Measurements from ENCODE around the gene SLC4A9. TPM values are rescaled to one million over a fixed set of nuclear protein-coding genes. Genes with fewer than 3 reads are reported as not detected.

SLC4A9 gene
- total RNA-seq, 1 experiment from 2014 or later, result not detected

DNA sequence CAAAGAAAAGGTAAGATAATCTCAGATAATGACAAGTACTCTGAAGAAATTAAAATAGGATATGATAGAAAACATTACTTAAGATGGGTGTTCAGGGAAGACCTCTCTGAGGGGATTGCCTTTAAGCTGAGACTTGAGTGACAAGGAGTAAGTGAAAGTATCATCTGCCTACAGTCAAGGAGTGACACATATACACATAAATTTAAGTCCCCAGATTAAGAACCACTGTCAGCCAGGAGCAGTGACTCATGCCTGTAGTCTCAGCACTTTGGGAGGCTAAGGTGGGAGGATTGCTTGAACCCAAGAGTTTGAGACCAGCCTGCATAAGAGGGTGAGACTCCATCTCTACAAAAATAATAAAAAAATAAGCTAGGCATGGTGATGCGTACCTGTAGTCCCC is 22.0 kb downstream of the SLC4A9 start:
- no peak overlapping the region for H3K27ac ChIP-seq
- DNase-seq (ENCODE audit: low read depth in 1 of 2, low spot score in 2 of 2), result no peak
- no peaks in the 10 kb centered on the region for H3K27me3 ChIP-seq (replicated peaks)
- H3K4me1 ChIP-seq (replicated peaks), result no peaks in the 10 kb centered on the region
- no peak overlapping the region for H3K4me3 ChIP-seq
- no peaks in the 10 kb centered on the region for H3K9me3 ChIP-seq (replicated peaks)
- H3K36me3 ChIP-seq, result no peaks in the 10 kb centered on the region

DNA sequence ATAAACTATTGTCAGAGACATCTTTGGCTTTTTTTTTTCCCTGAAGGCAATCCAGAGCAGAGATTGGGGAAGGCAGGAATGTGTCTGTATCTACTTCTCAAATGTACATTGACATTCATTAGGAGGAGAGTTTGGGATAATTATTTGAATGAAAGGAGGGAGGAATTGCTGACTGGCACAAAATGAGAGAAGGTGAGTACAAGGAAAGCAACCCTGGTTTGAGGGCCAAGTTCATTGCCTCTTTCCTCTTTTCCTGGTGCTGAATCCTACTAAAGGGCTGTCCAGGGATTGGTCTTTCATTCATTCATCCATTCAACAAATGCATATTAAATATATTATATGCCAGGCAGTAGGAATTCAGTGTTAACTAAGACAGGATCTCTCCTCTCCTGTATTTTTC is 22.9 kb downstream of the SLC4A9 start:
- no peak for DNase-seq (ENCODE audit: low read depth in 1 of 2, low spot score in 2 of 2)
- no peak overlapping the region for H3K4me3 ChIP-seq
- H3K9me3 ChIP-seq (replicated peaks), result no peaks in the 10 kb centered on the region
- no peaks in the 10 kb centered on the region for H3K4me1 ChIP-seq (replicated peaks)
- no peak overlapping the region for H3K27ac ChIP-seq
- H3K36me3 ChIP-seq, result no peaks in the 10 kb centered on the region
- H3K27me3 ChIP-seq (replicated peaks), result no peaks in the 10 kb centered on the region

DNA sequence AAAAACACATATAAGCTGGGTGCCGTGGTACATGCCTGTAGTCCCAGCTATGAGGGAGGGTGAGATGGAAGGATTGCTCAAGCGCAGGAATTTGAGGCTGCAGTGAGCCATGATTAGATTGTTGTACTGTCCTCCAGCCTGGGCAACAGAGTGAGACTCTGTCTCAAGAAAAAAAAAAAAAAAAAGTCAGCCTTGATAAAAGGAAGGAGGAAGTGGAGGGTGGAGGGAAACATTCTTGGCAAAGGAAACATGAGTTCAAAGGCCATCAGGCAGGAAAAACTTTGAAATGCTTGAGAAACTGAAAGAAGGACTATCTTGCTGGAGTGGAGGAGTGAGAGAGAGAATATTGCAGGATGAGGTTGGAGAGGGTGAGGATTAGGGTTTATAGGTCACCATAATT is 23.3 kb downstream of the SLC4A9 start:
- Histone ChIP-seq H3K27me3 (replicated peaks) (no peaks in the 10 kb centered on the region), H3K9me3 (replicated peaks) (no peaks in the 10 kb centered on the region), H3K4me1 (replicated peaks) (no peaks in the 10 kb centered on the region), H3K27ac (no peak overlapping the region), H3K4me3 (no peak overlapping the region), H3K36me3 (no peaks in the 10 kb centered on the region)
- no peak for DNase-seq (ENCODE audit: low read depth in 1 of 2, low spot score in 2 of 2)

DNA sequence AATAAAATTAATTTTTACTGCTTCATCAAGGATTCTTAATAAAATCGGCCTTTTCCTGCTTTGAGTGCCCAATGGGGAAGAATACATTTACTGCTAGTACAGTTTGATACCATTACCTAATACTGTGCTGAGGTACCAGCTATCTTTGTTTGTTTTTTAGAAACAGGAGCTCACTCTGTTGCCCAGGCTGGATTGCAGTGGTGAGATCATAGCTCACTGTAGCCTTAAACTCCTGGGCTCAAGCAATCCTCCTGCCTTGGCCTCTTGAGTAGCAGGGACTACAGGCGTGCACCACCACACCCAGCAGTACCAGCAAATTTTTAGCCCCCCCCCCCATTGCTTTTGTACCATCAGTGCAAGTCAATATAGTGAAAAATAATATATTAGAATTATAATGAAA is 28.1 kb downstream of the SLC4A9 start:
- H3K4me1 ChIP-seq (replicated peaks), result no peaks in the 10 kb centered on the region
- no peak overlapping the region for H3K27ac ChIP-seq
- no peaks in the 10 kb centered on the region for H3K36me3 ChIP-seq
- H3K27me3 ChIP-seq (replicated peaks), result no peaks in the 10 kb centered on the region
- no peak overlapping the region for H3K4me3 ChIP-seq
- no peaks in the 10 kb centered on the region for H3K9me3 ChIP-seq (replicated peaks)
- DNase-seq (ENCODE audit: low read depth in 1 of 2, low spot score in 2 of 2), result peak in 1 of 2 experiments; percentile 5

DNA sequence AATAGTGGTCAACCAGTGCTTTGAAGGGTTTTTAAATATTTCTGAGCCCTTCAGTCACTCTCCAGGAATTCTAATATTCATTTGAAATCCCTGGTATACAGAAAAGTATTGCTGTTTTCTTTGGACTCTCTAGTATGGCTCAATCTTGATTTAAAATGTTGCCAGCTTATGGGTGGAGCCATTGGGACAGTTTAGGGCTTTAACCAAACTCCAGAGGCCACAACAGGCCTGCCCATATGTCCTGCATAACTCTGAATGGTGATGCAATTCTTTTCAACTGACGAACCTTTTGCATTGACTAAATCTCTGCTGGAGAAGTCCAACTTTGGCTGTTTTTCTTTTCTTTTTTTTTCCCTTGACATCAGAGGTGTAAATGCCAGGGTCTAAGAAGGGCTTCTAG is 31.3 kb downstream of the SLC4A9 start:
- Histone ChIP-seq H3K9me3 (replicated peaks) (no peaks in the 10 kb centered on the region), H3K27me3 (replicated peaks) (no peaks in the 10 kb centered on the region), H3K4me3 (no peak overlapping the region), H3K27ac (no peak overlapping the region), H3K36me3 (no peaks in the 10 kb centered on the region), H3K4me1 (replicated peaks) (no peaks in the 10 kb centered on the region)
- DNase-seq (ENCODE audit: low read depth in 1 of 2, low spot score in 2 of 2), result peak in 1 of 2 experiments; percentile 3

DNA sequence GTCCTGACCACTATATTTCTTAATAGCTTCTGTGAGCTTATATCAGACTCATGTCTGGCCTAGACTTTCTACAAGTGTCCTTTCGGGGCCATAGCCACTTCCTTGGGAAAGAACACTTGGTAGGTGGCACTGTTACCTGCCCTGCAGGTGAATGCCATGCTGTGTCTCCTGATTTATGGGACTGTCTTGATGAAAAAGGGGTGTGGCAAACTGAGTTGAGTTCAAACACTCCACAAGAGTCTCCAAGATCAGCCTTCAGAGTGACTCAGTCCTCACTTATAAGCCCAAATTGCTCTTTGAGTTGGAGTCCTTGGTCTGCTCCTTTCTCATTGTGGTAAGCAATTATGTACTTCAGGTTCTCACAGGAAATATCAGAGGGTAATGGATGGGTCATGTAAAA is 31.7 kb downstream of the SLC4A9 start:
- Histone ChIP-seq H3K4me1 (replicated peaks) (no peaks in the 10 kb centered on the region), H3K9me3 (replicated peaks) (no peaks in the 10 kb centered on the region)
- peak in 1 of 2 experiments; percentile 8 for DNase-seq (ENCODE audit: low read depth in 1 of 2, low spot score in 2 of 2)

DNA sequence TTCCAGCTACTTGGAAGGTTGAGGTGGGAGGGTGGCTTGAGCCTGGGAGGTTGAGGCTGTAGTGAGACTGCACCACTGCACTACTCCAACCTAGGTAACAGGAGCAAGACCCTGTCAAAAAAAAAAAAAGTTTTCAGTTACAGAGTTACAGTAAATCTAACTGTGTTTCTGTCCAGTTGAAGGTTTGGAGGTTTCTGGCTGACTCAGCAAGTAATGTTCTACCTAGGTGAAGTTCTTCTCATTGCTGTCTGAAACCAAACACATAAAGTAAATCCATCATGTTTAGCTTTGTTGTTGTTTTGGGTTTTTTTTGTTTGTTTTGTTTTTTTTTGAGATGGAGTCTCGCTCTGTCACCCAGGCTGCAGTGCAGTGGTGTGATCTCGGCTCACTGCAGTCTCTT is 33.7 kb downstream of the SLC4A9 start:
- H3K36me3 ChIP-seq, result no peaks in the 10 kb centered on the region
- no peak overlapping the region for H3K27ac ChIP-seq
- H3K4me3 ChIP-seq, result no peak overlapping the region
- H3K9me3 ChIP-seq (replicated peaks), result no peaks in the 10 kb centered on the region
- DNase-seq (ENCODE audit: low read depth in 1 of 2, low spot score in 2 of 2), result peak in 1 of 2 experiments; percentile 5
- H3K27me3 ChIP-seq (replicated peaks), result no peaks in the 10 kb centered on the region
- H3K4me1 ChIP-seq (replicated peaks), result no peaks in the 10 kb centered on the region

More for the DNA sequence above, 31.7 kb downstream of the SLC4A9 start:
- Histone ChIP-seq H3K4me3 (no peak overlapping the region), H3K27ac (no peak overlapping the region), H3K27me3 (replicated peaks) (no peaks in the 10 kb centered on the region), H3K36me3 (no peaks in the 10 kb centered on the region)

DNA sequence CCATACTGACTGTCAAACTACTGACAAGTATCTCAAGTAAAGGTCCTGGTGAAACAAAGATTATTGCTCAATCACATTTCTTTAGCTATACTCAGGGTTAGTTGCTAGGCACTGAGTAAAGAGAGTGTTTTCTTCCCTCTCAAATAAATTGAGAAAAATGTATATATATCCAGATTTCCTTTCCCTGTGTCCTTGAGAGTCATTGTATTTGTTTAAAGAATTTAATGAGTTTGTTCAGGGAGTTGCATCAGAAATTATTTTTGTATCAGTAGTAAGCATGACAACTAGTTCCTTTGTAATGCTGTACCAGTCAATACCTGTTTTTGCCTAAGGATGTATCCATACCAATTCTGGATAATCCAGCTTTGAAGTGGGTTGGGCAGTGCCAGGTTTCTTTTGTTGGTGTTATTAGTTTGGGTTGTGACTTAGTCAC is 38.4 kb downstream of the SLC4A9 start:
- Histone ChIP-seq H3K27ac (no peak overlapping the region), H3K9me3 (replicated peaks) (peaks cover 5% of the 10 kb centered on the region; the same call in 1 of the 2 replicates), H3K4me3 (no peak overlapping the region), H3K36me3 (peaks cover 7% of the 10 kb centered on the region), H3K27me3 (replicated peaks) (no peaks in the 10 kb centered on the region), H3K4me1 (replicated peaks) (peaks cover 10% of the 10 kb centered on the region)
- DNase-seq (ENCODE audit: low read depth in 1 of 2, low spot score in 2 of 2), result no peak

DNA sequence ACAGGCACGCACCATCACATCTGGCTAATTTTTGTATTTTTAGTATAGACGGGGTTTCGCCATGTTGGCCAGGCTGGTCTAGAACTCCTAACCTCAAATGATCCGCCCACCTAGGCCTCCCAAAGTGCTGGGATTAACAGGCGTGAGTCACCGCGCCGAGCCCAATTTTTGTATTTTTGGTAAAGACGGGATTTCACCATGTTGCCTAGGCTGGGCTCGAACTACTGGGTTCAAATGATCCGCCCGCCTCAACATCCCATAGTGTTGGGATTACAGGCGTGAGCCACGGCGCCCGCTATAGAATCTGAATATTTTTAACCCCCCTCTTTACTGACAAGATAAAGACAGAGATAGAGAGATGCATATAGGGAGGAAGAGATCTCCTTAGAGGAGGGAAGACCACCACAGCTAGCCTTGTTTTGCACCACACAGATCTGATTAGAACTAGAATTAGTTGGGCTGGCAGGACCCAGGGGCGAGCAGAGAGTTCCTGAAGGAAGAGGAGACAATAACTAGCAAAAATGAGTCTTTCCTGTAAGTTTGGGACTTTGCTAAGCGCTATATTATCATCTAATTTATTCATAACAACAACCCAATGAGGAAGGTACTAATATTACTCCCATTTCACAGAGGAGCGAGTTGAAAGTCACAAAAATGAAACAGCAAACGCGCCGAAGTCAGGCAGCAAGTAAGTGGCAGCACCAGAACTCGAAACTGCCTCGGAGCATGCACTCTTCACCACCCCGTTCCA is 40.2 kb downstream of the SLC4A9 start:
- H3K27me3 ChIP-seq (replicated peaks), result no peaks in the 10 kb centered on the region
- H3K36me3 ChIP-seq, result peaks cover 7% of the 10 kb centered on the region
- peak overlapping the region; percentile 85 for H3K4me3 ChIP-seq
- DNase-seq (ENCODE audit: low read depth in 1 of 2, low spot score in 2 of 2), result peak in 1 of 2 experiments; percentile 42
- H3K9me3 ChIP-seq (replicated peaks), result peaks cover 5% of the 10 kb centered on the region; the same call in 1 of the 2 replicates
- no peak overlapping the region for H3K27ac ChIP-seq
- H3K4me1 ChIP-seq (replicated peaks), result peaks cover 11% of the 10 kb centered on the region

DNA sequence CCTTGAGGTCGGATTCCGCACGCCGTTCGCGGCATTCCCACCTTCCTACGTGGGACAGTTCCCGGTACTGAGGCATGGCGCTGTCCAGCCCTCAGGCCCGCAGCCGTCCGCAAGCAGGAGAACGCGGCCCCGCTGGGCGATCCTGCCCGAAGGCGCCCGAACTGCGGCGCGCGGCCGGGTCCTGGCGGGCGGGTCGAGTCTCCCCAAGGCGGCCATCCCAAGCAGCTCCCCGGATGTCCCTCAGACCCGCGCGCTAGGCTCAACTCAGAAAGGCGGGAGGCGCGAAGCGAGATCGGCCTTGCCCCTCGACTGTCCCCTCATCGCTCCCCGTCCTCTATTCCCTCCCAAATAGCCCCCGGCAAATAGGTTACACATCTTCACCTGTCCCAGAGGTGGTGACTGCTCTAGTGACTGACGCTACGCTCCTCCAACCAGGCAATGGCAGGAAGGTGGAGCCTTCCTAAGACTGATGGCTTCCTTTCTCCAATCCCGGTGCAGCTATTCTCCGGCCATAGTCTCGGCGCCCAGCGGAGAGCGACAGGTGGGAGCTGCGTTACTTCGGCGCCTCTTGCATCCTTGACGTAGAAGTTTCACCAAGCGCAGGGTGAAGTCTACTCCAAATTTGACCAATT is 40.9 kb downstream of the SLC4A9 start:
- H3K27me3 ChIP-seq (replicated peaks), result no peaks in the 10 kb centered on the region
- H3K4me1 ChIP-seq (replicated peaks), result peaks cover 11% of the 10 kb centered on the region
- peaks cover 5% of the 10 kb centered on the region; the same call in 1 of the 2 replicates for H3K9me3 ChIP-seq (replicated peaks)
- H3K27ac ChIP-seq, result no peak overlapping the region
- peak; percentile 96 to 100 for DNase-seq (ENCODE audit: low read depth in 1 of 2, low spot score in 2 of 2)
- peaks cover 7% of the 10 kb centered on the region for H3K36me3 ChIP-seq
- H3K4me3 ChIP-seq, result peak overlapping the region; percentile 85

DNA sequence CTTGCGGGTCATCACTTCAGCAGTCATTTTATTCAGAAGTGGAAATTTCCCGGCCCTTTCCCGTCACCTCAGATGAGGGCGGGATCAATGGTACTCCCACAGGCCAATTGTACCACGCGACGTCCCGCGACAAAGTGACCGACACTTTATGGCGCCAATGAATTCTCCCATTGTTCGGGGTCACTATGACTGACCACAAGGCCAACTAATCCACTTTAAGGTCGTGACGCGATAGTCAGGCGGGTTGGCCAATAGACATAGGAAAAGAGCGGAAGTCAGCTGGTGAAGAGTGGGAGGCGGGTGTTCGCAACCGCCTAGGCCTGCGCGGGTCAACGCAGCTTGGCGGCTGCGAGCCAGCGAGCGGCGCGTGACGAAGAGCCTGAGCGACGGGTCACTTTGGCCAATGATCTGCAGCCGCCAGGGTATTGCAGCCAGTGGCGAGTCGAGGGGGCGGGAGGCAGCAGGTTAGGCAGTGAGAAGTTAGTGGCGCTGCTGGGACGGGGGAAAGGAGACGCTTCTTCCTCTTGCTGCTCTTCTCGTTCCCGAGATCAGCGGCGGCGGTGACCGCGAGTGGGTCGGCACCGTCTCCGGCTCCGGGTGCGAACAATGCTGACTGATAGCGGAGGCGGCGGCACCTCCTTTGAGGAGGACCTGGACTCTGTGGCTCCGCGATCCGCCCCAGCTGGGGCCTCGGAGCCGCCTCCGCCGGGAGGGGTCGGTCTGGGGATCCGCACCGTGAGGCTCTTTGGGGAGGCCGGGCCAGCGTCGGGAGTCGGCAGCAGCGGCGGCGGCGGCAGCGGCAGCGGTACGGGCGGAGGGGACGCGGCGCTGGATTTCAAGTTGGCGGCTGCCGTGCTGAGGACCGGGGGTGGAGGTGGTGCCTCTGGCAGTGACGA is 41.6 kb downstream of the SLC4A9 start, which contains the start of gene ANKHD1:
TSS of gene ANKHD1 (plus strand) at position 472 of the 896 bp plus-strand sequence. CDS start at position 607, 135 bp downstream.
- peak within 1 kb of the TSS; percentile 85 for H3K4me3 ChIP-seq
- no peaks in the 10 kb centered on the region for H3K27me3 ChIP-seq (replicated peaks)
- H3K27ac ChIP-seq, result peak within 1 kb of the TSS; percentile 42
- DNase-seq (ENCODE audit: low read depth in 1 of 2, low spot score in 2 of 2), result peak; percentile 100
- H3K36me3 ChIP-seq, result peaks cover 8% of the 10 kb centered on the region
- H3K4me1 ChIP-seq (replicated peaks), result peaks cover 11% of the 10 kb centered on the region
- peaks cover 5% of the 10 kb centered on the region; the same call in 1 of the 2 replicates for H3K9me3 ChIP-seq (replicated peaks)

DNA sequence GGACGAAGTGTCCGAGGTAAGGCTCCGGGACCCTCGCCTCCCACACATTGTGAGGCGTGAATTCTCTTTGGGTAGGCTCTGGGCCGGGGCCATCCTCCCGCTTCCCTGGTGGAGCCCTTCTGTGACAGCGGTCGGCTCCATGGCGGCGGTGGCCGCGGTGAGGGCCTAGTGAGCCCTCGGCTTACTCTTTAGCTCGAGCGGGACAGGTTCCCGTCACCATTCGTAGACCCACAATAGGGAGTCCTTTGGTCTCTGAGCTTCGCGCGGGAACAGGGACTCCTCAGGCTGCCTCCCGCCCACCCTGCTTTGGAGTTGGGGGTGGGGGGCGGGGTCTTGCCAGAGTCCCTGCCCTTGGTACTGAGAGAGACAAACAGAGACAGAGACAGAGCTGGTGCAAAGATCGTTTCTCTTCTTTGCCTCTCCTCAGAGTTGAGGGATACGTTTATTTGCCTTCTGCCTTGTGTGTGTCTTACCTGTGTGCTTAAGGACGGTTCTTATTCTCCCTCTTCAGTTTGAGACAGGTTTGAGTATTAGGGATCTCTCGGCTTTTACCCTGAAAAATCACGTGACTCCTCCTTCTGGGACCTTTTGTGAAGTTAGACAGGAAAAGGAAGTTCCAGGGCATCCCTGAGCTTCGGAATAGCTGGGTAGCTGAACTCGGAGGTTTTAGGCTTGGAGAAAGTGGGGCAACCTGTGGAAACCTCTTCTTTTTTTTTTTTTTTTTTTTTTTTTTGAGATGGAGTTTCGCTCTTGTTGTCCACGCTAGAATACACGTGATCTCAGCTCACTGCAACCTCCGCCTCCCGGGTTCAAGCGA is 42.5 kb downstream of the SLC4A9 start:
- H3K4me3 ChIP-seq, result peak overlapping the region; percentile 85
- H3K27ac ChIP-seq, result peak overlapping the region; percentile 42
- H3K27me3 ChIP-seq (replicated peaks), result no peaks in the 10 kb centered on the region
- peaks cover 11% of the 10 kb centered on the region for H3K4me1 ChIP-seq (replicated peaks)
- DNase-seq (ENCODE audit: low read depth in 1 of 2, low spot score in 2 of 2), result peak; percentile 63 to 77
- peaks cover 5% of the 10 kb centered on the region; the same call in 1 of the 2 replicates for H3K9me3 ChIP-seq (replicated peaks)
- H3K36me3 ChIP-seq, result peaks cover 11% of the 10 kb centered on the region

DNA sequence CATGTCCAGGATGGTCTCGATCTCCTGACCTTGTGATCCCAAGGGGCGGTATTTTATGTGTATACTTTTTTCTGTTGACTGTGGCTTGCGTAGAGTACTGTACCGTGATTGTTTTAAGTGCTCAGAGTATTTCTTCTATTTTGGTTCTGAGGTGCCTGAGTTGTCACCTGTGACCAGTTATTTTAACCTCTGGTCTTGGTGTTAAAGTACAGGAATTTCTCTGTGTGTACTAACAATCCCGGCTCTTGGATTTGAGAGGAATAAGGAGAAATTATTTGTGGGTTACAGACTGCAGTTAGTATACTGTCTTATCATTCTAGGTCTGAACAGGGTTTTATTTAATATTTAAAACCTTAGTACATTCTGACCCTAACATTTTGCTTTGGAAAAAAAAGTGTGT is 43.6 kb downstream of the SLC4A9 start:
- no peak overlapping the region for H3K27ac ChIP-seq

More for the DNA sequence above, 43.6 kb downstream of the SLC4A9 start:
- no peaks in the 10 kb centered on the region for H3K27me3 ChIP-seq (replicated peaks)
- H3K9me3 ChIP-seq (replicated peaks), result peaks cover 5% of the 10 kb centered on the region; the same call in 1 of the 2 replicates
- peaks cover 11% of the 10 kb centered on the region for H3K4me1 ChIP-seq (replicated peaks)
- no peak overlapping the region for H3K4me3 ChIP-seq
- no peak for DNase-seq (ENCODE audit: low read depth in 1 of 2, low spot score in 2 of 2)
- peaks cover 11% of the 10 kb centered on the region for H3K36me3 ChIP-seq
